IMR-90 (cell line): ENCODE data around the gene ERC2. TPM values are rescaled to one million over a fixed set of nuclear protein-coding genes. Genes with fewer than 3 reads are reported as not detected.

Experiments used
- ATAC-seq: fragments of 200-7000 bp; cut with Tn5 transposase; 2 replicates; pipeline ENCODE4 v1.9.1; 2020; ENCODE audit warnings: low read depth, mild to moderate bottlenecking, moderate library complexity
- BruUV-seq: library from RNA; stranded (reverse); fragments of 400-500 nt; replicated peaks from 2 replicates; lab custom pipeline; 2021; lab: Mats Ljungman, UMichigan
- CTCF ChIA-PET: fragments of 300-600 bp; formaldehyde crosslinking; extraction: SDS; loops from one replicate; lab custom pipeline; 2021; ENCODE audit warnings: antibody characterized with exemption; lab: Yijun Ruan, JAX
- POLR2A ChIA-PET: fragments of 300-600 bp; sonication (Branson Sonifier 250); formaldehyde crosslinking; loops from one replicate; lab custom pipeline; 2022; ENCODE audit warnings: antibody characterized with exemption; ENCODE audit not compliant: unreplicated experiment; lab: Charles Lee
- DNase-seq: peaks from one replicate; pipeline ENCODE4 v3.0.0; 2013
- H2AFZ ChIP-seq: replicated peaks from 2 replicates; pipeline ENCODE3; 2013; ENCODE audit warnings: low read length, mild to moderate bottlenecking; ENCODE audit not compliant: poor library complexity
- H2AK5ac ChIP-seq: 2 replicates; pipeline ENCODE4 v1.6.1; 2013; ENCODE audit warnings: low read depth, low read length, inconsistent platforms
- H2AK9ac ChIP-seq: replicated peaks from 2 replicates; pipeline ENCODE3; 2013; ENCODE audit warnings: mild to moderate bottlenecking, low read depth, low read length, moderate library complexity; ENCODE audit not compliant: poor library complexity
- H2BK120ac ChIP-seq: 2 replicates; pipeline ENCODE4 v1.6.1; 2013; ENCODE audit warnings: low read depth, low read length, inconsistent platforms
- H2BK15ac ChIP-seq: 3 replicates; pipeline ENCODE4 v1.6.1; 2013; ENCODE audit warnings: low read depth, low read length, inconsistent platforms
- H2BK20ac ChIP-seq: 2 replicates; pipeline ENCODE4 v1.6.1; 2013; ENCODE audit warnings: low read depth, mild to moderate bottlenecking, inconsistent platforms, low read length, moderate library complexity
- H2BK5ac ChIP-seq: 2 replicates; pipeline ENCODE4 v1.6.1; 2013; ENCODE audit warnings: mild to moderate bottlenecking, low read depth, low read length, inconsistent platforms; ENCODE audit not compliant: poor library complexity, severe bottlenecking
- H3K14ac ChIP-seq: replicated peaks from 2 replicates; pipeline ENCODE4 v1.6.1; 2013; ENCODE audit warnings: low read depth, low read length, inconsistent platforms
- H3K18ac ChIP-seq: 2 replicates; pipeline ENCODE4 v1.6.1; 2013; ENCODE audit warnings: low read depth, low read length, control low read depth
- H3K23ac ChIP-seq: 2 replicates; pipeline ENCODE4 v1.6.1; 2013; ENCODE audit warnings: low read depth, low read length, inconsistent platforms
- H3K27ac ChIP-seq: 2 replicates; pipeline ENCODE4 v1.5.1; 2013; ENCODE audit warnings: mild to moderate bottlenecking, control low read depth, low read length; ENCODE audit not compliant: insufficient read depth
- H3K27me3 ChIP-seq: 2 replicates; pipeline ENCODE4 v1.6.1; 2013; ENCODE audit warnings: low read length; ENCODE audit not compliant: control insufficient read depth, insufficient read depth
- H3K36me3 ChIP-seq: 2 replicates; pipeline ENCODE4 v1.6.1; 2013; ENCODE audit warnings: low read length, mixed read lengths; ENCODE audit not compliant: control insufficient read depth, insufficient read depth
- H3K4ac ChIP-seq: 2 replicates; pipeline ENCODE4 v1.6.1; 2013; ENCODE audit warnings: low read depth, low read length, inconsistent platforms
- H3K4me1 ChIP-seq: 2 replicates; pipeline ENCODE4 v1.6.1; 2013; ENCODE audit warnings: low read length, mixed read lengths; ENCODE audit not compliant: control insufficient read depth, insufficient read depth
- H3K4me2 ChIP-seq: 2 replicates; pipeline ENCODE4 v1.6.1; 2013; ENCODE audit warnings: low read depth, mild to moderate bottlenecking, control low read depth, low read length, moderate library complexity
- H3K4me3 ChIP-seq: 2 replicates; pipeline ENCODE4 v1.5.1; 2013; ENCODE audit warnings: low read depth, mild to moderate bottlenecking, control low read depth, low read length, moderate library complexity; ENCODE audit not compliant: insufficient read depth
- H3K56ac ChIP-seq: 2 replicates; pipeline ENCODE4 v1.6.1; 2013; ENCODE audit warnings: low read length, inconsistent platforms; ENCODE audit not compliant: insufficient read depth; ENCODE audit errors: extremely low read depth
- H3K79me1 ChIP-seq, 2 experiments: 2 replicates each; pipeline ENCODE4 v1.6.1; 2013; ENCODE audit warnings: low read length in 2 of 2, inconsistent platforms in 1 of 2, low read depth in 1 of 2
- H3K9ac ChIP-seq: 2 replicates; pipeline ENCODE4 v1.6.1; 2013; ENCODE audit warnings: low read depth, low read length, control low read depth
- H3K9me1 ChIP-seq: 2 replicates; pipeline ENCODE4 v1.6.1; 2013; ENCODE audit warnings: low read length, inconsistent platforms; ENCODE audit not compliant: insufficient read depth
- H3K9me3 ChIP-seq: 2 replicates; pipeline ENCODE4 v1.6.1; 2013; ENCODE audit warnings: low read length; ENCODE audit not compliant: control insufficient read depth, insufficient read depth
- H4K20me1 ChIP-seq: 2 replicates; pipeline ENCODE4 v1.6.1; 2013; ENCODE audit warnings: low read length, inconsistent platforms; ENCODE audit not compliant: insufficient read depth
- H4K5ac ChIP-seq: 2 replicates; pipeline ENCODE4 v1.6.1; 2013; ENCODE audit warnings: mild to moderate bottlenecking, low read depth, low read length, control low read depth
- H4K8ac ChIP-seq, 2 experiments: 2 replicates each; pipeline ENCODE4 v1.6.1; 2013; ENCODE audit warnings: low read depth in 2 of 2, low read length in 2 of 2, control low read depth in 1 of 2, inconsistent platforms in 1 of 2
- H4K91ac ChIP-seq: 2 replicates; pipeline ENCODE4 v1.6.1; 2013; ENCODE audit warnings: low read depth, low read length, inconsistent platforms; ENCODE audit not compliant: insufficient read depth
- BHLHE40 ChIP-seq: fragments of 150-350 bp; IDR thresholded peaks from 2 replicates; pipeline ENCODE4 v1.6.1; 2016; ENCODE audit warnings: mild to moderate bottlenecking, low read depth, low read length
- CEBPB ChIP-seq: IDR thresholded peaks from 2 replicates; pipeline ENCODE4 v1.6.1; 2012; ENCODE audit warnings: low read depth, low read length, improper control_type of control experiment
- CHD1 ChIP-seq: IDR thresholded peaks from 2 replicates; pipeline ENCODE4 v1.6.1; 2012; ENCODE audit warnings: low read depth, low read length, improper control_type of control experiment
- FOS ChIP-seq: fragments of 150-350 bp; IDR thresholded peaks from 2 replicates; pipeline ENCODE4 v1.6.1; 2016; ENCODE audit warnings: low read depth, low read length
- MAFK ChIP-seq: IDR thresholded peaks from 2 replicates; pipeline ENCODE4 v1.6.1; 2012; ENCODE audit warnings: low read depth, low read length, improper control_type of control experiment
- MAZ ChIP-seq: IDR thresholded peaks from 2 replicates; pipeline ENCODE4 v1.6.1; 2012; ENCODE audit warnings: low read depth, mild to moderate bottlenecking, low read length, improper control_type of control experiment, moderate library complexity, borderline replicate concordance
- NFE2L2 ChIP-seq: fragments of 150-350 bp; IDR thresholded peaks from 2 replicates; pipeline ENCODE4 v1.6.1; 2016; ENCODE audit warnings: low read depth, mild to moderate bottlenecking, low read length
- RCOR1 ChIP-seq: IDR thresholded peaks from 2 replicates; pipeline ENCODE4 v1.6.1; 2012; ENCODE audit warnings: mild to moderate bottlenecking, low read length, improper control_type of control experiment; ENCODE audit not compliant: insufficient replicate concordance
- SMC3 ChIP-seq: fragments of 150-350 bp; IDR thresholded peaks from 2 replicates; pipeline ENCODE4 v1.6.1; 2016; ENCODE audit warnings: low read depth, mild to moderate bottlenecking, antibody characterized with exemption, low read length, moderate library complexity
- WGBS, 2 experiments: methylation state at CpG; one replicate each; pipeline versions ENCODE4 v1.1.5 to v1.1.7; 2013; ENCODE audit warnings: missing lambda C conversion rate in 2 of 2; ENCODE audit not compliant: insufficient read length in 1 of 2; ENCODE audit errors: extremely low coverage in 2 of 2; 5-methylcytosine and 5-hydroxymethylcytosine counted together
- dilution Hi-C: fragments of 300-500 bp; cut with HindIII; formaldehyde crosslinking; loops from one replicate; pipeline ENCODE4 v1.14.3; 2018; ENCODE audit warnings: low sequenced_read_pairs; ENCODE audit not compliant: unreplicated experiment
- in situ Hi-C: fragments of 300-500 bp; cut with MboI; formaldehyde crosslinking; loops from 3 replicates; pipeline ENCODE4 v1.14.3; 2019; ENCODE audit warnings: low sequenced_read_pairs, inconsistent platforms, mixed read lengths
- intact Hi-C: fragments of 100-400 bp; cut with micrococcal nuclease; formaldehyde crosslinking; loops from 2 replicates; pipeline ENCODE4 v1.10.0; 2022
- polyA plus RNA-seq, 3 experiments: library from polyadenylated mRNA; depleted of rRNA; stranded (reverse); fragments of >200 nt; gene quantifications; 2 replicates each; pipeline ENCODE4 v1.2.3, GENCODE V29; 2012; ENCODE audit warnings: low replicate concordance in 1 of 3
- total RNA-seq: library from RNA; depleted of rRNA; stranded (reverse); fragments of >200 nt; gene quantifications from 2 replicates; pipeline ENCODE4 v1.2.3, GENCODE V29; 2012
- TF ChIP-seq, protein P1 (sequence below): fragments of 150-350 bp; IDR thresholded peaks from 2 replicates; pipeline ENCODE4 v1.6.1; 2017; ENCODE audit warnings: mild to moderate bottlenecking, antibody characterized with exemption, low read length, low read depth
- TF ChIP-seq, protein P2 (sequence below): conservative IDR thresholded peaks from 2 replicates; pipeline ENCODE4 v1.5.1; 2012; ENCODE audit warnings: mild to moderate bottlenecking, low read depth, low read length, improper control_type of control experiment
- TF ChIP-seq, protein P3 (sequence below): fragments of 150-350 bp; IDR thresholded peaks from 2 replicates; pipeline ENCODE4 v1.6.1; 2016; ENCODE audit warnings: low read depth, mild to moderate bottlenecking, low read length, moderate library complexity, borderline replicate concordance

Gene ERC2
- total and polyA plus RNA-seq, 2 of the 4 experiments (the other 2 are of a cell fraction) = 0.17 to 0.18 TPM

DNA sequence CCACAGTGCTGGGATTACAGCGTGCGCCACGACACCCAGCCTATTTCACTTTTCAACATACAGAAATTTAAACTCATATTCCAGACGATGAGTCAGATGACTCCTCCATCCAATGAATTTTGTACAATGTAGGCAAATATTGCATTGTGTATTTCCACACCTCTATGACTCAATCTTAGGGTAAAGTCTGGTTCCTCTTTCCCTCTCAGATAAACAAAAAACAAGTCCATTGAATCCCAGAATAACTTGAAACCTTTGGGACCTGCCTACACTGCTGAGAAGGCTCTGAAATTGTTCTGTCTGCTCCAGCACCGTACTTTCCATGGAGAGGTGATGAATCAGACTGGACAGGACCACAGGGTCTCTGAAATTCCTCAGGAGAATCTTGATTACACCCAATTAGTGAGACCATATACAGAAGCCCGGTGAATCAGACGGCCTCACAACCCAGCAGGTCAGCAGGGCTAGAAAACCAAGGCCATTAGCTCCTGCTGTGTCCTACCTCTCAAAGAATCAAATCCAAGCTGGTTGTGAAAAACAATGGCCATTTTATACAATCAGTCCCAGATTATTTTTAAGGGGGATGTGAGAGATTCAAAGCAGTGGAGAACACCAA lies 112.6 kb downstream of the ERC2 start:
- H3K27ac ChIP-seq = no peak overlapping the region
- H3K4me1 ChIP-seq = no peaks in the 10 kb centered on the region
- H3K14ac ChIP-seq = no peak overlapping the region
- H3K23ac ChIP-seq = no peak overlapping the region
- H2BK5ac ChIP-seq = no peak overlapping the region
- POLR2A ChIA-PET = no interaction called here
- no peaks in the 10 kb centered on the region for H3K27me3 ChIP-seq
- no peak overlapping the region for H2BK20ac ChIP-seq
- no peak overlapping the region for H2BK15ac ChIP-seq
- no peak overlapping the region for H3K4me3 ChIP-seq
- 14% methylated on average over 1 of the region's 7 CpGs; no CpG with 5 or more reads in 1 of the 2 experiments for whole genome bisulfite sequencing, 2 experiments
- no peak overlapping the region for H4K91ac ChIP-seq
- no peaks in the 10 kb centered on the region for H3K36me3 ChIP-seq
- TF ChIP-seq MAZ = no peak
- TF ChIP-seq, protein P1, sequence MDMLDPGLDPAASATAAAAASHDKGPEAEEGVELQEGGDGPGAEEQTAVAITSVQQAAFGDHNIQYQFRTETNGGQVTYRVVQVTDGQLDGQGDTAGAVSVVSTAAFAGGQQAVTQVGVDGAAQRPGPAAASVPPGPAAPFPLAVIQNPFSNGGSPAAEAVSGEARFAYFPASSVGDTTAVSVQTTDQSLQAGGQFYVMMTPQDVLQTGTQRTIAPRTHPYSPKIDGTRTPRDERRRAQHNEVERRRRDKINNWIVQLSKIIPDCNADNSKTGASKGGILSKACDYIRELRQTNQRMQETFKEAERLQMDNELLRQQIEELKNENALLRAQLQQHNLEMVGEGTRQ = no peak
- TF ChIP-seq SMC3 = no peak
- TF ChIP-seq BHLHE40 = no peak
- TF ChIP-seq, protein P2, sequence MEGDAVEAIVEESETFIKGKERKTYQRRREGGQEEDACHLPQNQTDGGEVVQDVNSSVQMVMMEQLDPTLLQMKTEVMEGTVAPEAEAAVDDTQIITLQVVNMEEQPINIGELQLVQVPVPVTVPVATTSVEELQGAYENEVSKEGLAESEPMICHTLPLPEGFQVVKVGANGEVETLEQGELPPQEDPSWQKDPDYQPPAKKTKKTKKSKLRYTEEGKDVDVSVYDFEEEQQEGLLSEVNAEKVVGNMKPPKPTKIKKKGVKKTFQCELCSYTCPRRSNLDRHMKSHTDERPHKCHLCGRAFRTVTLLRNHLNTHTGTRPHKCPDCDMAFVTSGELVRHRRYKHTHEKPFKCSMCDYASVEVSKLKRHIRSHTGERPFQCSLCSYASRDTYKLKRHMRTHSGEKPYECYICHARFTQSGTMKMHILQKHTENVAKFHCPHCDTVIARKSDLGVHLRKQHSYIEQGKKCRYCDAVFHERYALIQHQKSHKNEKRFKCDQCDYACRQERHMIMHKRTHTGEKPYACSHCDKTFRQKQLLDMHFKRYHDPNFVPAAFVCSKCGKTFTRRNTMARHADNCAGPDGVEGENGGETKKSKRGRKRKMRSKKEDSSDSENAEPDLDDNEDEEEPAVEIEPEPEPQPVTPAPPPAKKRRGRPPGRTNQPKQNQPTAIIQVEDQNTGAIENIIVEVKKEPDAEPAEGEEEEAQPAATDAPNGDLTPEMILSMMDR = no peak
- no peak for TF ChIP-seq CEBPB
- no peak for TF ChIP-seq CHD1
- TF ChIP-seq, protein P3, sequence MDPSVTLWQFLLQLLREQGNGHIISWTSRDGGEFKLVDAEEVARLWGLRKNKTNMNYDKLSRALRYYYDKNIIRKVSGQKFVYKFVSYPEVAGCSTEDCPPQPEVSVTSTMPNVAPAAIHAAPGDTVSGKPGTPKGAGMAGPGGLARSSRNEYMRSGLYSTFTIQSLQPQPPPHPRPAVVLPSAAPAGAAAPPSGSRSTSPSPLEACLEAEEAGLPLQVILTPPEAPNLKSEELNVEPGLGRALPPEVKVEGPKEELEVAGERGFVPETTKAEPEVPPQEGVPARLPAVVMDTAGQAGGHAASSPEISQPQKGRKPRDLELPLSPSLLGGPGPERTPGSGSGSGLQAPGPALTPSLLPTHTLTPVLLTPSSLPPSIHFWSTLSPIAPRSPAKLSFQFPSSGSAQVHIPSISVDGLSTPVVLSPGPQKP = no peak
- TF ChIP-seq MAFK = no peak
- no peak for TF ChIP-seq FOS
- TF ChIP-seq NFE2L2 = no peak
- no peak for TF ChIP-seq RCOR1
- intact Hi-C loops (no loop called here), in situ Hi-C loops (no loop called here), dilution Hi-C loops (no loop called here)
- CTCF ChIA-PET = interaction anchor here (1.0 kb wide), 1 partner anchor 8 kb away, joined by 3 read pairs; no protein-coding TSS in a partner anchor
- H3K4me2 ChIP-seq = no peak overlapping the region
- H4K20me1 ChIP-seq = no peaks in the 10 kb centered on the region
- no peak for ATAC-seq
- no peak for DNase-seq
- BruUV-seq = no TSS peak
- H2AFZ ChIP-seq = no peak overlapping the region
- H2BK120ac ChIP-seq = no peak overlapping the region
- H3K9me3 ChIP-seq = no peaks in the 10 kb centered on the region
- H2AK5ac ChIP-seq = no peak overlapping the region
- H4K8ac ChIP-seq = no peak overlapping the region
- H3K9ac ChIP-seq = no peak overlapping the region
- no peak overlapping the region for H4K5ac ChIP-seq
- no peak overlapping the region for H3K4ac ChIP-seq
- no peak overlapping the region for H2AK9ac ChIP-seq
- no peaks in the 10 kb centered on the region for H3K9me1 ChIP-seq
- no peak overlapping the region for H3K56ac ChIP-seq
- H3K18ac ChIP-seq = no peak overlapping the region
- H3K79me1 ChIP-seq = no peaks in the 10 kb centered on the region
